GM12873 (cell line): ENCODE measurements around the gene MET.

Experiments used
- CTCF ChIP-seq: IDR thresholded peaks from 2 replicates; pipeline ENCODE4 v1.5.1; 2012; ENCODE audit warnings: low read depth, mild to moderate bottlenecking, moderate library complexity, low read length, control low read depth; ENCODE audit not compliant: insufficient read depth; ENCODE audit errors: missing control alignments

The MET gene

DNA sequence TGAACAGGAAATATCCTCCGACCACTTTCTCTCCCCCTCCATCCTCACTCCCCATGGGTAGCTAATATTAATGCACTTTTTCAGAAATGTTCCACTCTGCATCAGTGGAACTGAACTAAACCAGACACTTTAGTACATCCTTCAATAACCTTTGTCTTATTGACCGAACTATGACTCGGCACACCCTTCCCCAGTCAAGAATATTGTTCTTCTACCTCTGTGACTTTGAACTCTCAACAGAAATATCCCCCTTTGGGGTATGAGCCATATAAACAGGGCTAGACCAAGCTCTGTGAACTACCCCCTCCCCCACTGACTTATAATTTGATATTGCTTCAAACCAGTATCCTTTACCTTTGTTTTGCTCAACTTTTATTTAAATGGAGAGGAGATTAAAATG lies 132.5 kb downstream of the MET start:
- TF ChIP-seq CTCF, result no peak

DNA sequence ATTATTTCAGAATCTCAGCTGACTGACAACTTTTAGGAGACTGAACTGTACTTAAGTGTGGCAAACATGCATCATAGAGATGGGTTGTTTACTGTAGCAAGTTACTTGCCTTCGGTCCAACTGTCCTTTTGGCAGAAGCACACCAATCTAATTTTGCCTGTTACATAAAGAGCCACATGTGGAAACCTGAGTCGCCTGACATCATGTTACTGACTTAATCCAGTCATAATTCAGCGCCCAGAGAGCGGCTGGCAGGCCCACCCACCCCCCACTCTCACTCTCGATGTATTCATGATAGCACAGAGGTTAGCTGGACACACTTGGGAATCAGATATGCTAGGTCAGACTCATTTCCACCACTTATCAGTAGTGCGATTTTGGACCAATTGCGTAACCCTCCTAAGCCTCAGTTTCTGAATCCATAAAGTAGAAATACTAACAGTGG lies 133.1 kb downstream of the MET start:
- TF ChIP-seq CTCF, result no peak

DNA sequence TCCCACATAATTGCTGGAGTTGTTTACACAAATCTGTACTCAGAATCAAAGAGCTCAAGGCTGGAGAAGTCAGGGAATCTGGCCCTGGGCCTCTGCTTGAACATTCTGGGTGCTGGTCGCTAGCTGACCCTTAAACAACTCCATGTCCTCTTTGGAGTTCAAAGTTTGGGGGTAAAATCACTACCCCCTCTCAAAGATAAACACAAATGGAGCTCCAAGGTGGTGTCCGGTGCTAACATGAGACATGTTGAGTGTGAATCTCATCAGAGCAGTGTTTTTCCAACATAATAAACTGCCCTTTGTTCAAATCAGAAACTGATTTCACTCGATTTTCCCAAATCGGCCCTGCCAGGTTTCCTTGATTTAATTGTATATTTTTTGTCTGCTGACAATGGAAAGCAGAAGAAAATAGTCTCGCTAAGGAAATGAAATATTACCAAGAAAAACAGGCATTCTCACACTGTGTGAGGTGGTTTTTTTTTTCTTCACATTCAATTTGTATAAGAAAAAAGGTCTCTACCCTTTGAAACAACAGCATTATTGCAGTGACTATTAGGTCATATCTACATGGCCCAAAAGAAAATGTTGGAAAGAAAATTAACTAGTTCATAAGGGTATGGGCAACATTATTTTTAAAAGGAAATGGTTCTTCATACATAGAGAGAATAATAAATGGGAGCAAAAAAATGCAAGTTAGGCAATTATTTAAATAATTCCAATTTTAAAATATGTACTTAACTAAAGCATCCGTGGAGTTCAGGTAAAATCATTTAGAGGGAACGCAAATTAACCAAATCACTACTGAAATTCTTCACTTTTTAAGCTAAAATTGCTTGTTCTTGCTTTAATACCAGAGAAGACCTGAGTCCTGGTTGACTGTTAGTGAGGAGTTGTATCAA lies 134.3 kb downstream of the MET start:
- no peak for TF ChIP-seq CTCF

- TF ChIP-seq CTCF, result no peak
Measured at GRCh38 chr7:116807011-116807560, 135.1 kb downstream of the MET start.

GRCh38 chr7:116809636-116810266 lies 137.8 kb downstream of the MET start:
- peak; percentile 59 for TF ChIP-seq CTCF

- TF ChIP-seq CTCF, result no peak
Measured at GRCh38 chr7:116810267-116811116, 138.5 kb downstream of the MET start.
